SIG-M5 (cell line): ENCODE data around the gene LRATD1.
"Not testable (repeated sequence)": the region's sequence is repeated elsewhere in the genome, so short reads cannot be mapped to it uniquely, and the experiment has no call there.

Source experiments
- DNase-seq: peaks from one replicate; lab custom pipeline; 2025; lab: John Stamatoyannopoulos, UW

Gene LRATD1, protein sequence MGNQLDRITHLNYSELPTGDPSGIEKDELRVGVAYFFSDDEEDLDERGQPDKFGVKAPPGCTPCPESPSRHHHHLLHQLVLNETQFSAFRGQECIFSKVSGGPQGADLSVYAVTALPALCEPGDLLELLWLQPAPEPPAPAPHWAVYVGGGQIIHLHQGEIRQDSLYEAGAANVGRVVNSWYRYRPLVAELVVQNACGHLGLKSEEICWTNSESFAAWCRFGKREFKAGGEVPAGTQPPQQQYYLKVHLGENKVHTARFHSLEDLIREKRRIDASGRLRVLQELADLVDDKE

DNA sequence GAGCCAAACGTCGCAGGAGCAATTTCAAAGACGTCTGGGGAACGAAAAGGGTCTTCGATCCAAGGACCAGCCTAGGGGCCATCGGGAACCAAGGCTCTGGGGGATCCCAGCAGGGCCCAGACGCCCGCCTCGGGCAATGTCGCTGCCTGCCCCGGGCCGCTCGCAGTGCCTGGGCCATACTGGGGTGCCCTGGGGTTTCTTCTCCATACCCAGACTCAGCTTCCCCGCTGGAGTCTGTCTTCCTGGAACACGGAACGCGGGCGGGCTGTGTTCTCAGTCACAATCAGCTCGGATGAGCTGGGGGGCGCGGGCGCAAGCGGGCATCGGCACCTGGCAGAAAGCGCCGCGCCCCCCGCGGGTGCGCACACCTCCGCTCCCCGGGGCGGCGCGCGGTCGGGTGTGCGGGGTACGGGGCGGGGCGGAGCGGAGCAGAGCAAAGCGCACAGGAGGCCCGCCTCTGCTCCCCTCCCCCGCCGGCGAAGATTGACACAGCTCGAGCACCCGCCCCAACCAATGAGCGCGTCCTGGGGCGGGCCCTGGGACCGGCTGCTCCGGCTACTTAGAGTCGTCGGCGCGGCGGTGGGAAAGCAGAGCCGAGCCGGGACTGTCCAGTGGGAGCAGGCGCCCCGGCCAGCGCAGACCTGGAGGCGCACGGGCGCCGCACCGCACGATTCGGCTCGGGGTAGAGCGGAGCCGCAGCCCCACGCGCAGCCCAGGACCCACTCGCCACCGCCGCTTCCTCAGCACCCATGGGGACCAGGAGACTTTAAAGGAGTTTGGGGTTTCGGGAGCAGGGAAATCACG, at the start of gene LRATD1:
Gene LRATD1 (plus strand): TSS at position 585 of the 804 bp plus-strand sequence. CDS start 1,263 bp downstream, outside the sequence.
- no peak for DNase-seq

DNA sequence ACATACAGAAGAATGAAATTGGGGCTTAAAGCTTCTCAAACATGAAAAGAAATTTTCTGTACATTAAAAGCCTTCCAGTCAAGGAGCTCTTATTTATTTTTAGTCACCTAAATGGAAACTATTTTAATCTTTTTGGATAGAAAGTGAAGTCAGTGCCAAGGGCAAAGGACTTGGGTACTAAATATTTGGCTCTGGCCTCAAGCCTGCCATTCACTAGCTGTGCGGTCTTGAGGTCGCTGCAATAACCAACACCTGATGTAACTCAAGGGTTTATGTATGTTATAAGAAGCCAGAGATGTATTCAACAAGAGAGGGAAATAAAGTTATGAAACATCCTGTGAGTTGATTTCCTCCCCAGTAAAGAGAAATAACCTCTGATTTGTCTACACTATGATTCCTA, 49.5 kb upstream of the LRATD1 start:
- DNase-seq, result no peak

DNA sequence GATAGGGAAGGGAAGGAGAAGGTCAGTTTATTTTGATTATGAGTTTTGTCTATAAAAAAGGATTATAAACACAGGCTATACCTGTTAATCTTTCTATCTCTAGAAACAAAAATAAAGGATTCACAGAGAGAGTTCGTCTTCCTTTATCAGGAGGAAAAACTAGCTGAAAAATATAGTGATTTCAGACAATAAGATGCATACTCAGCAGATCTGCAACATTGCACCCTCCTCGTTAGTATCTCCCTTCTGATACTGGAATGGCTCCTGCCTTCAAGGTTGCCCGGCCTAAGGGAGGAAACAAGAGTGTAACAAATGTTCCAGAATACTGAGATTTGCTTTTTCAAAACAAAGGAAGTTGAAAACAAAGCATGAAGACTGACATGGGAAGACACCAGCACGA, 48.7 kb upstream of the LRATD1 start:
- no peak for DNase-seq

DNA sequence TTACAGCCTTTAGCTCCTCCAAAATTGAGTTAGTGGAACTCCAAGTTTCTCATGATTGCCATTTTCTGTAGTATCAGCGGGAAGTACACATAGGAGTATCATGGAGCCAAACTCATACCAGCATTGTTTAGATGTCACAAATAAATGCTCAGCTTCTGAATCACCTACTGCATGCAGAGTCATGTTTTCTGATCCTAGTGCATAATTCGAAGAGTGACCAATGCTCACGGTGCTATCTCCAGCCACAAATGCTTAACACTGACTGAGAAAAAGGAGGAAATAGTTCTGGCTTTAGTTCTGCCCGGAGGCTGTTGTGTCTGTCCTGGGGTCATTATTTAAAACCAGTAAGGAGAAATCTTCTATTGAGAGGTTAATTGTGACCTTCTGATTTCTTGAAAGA, 45.4 kb upstream of the LRATD1 start:
- no peak for DNase-seq

DNA sequence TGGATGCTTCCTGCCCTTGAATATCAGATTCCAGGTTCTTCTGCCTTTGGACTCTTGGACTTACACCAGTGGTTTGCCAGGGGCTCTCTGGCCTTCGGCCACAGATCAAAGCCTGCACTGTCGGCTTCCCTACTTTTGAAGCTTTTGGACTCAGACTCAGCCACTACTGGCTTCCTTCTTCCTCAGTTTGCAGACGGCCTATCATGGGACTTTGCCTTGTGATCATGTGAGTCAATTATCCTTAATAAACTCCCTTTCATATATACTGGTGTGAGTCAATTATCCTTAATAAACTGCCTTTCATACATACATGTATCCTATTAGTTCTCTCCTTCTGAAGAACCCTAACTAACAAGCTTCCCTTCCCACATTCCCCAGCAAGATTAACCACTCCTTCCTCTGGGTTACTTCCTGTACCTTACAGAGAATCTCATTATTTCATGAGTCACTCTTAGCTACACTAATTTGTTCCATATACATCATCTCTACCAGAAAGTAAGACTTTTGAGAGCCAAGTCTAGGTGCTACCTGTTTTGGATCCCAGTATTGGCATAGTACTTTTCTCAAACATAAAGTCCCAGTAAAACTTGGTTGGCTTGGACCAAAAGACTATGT, 31.3 kb upstream of the LRATD1 start:
- DNase-seq, result no peak

GRCh38 chr2:14602309-14602708, 30.2 kb upstream of the LRATD1 start:
- no peak for DNase-seq

- no peak for DNase-seq
Measured at GRCh38 chr2:14603676-14604075, 28.8 kb upstream of the LRATD1 start.

GRCh38 chr2:14608245-14608644, 24.3 kb upstream of the LRATD1 start:
- DNase-seq, result no peak

- no peak for DNase-seq
Measured at GRCh38 chr2:14614017-14614416, 18.5 kb upstream of the LRATD1 start.

GRCh38 chr2:14615121-14615520, 17.4 kb upstream of the LRATD1 start:
- DNase-seq, result no peak

GRCh38 chr2:14615760-14616159, 16.8 kb upstream of the LRATD1 start:
- no peak for DNase-seq

DNA sequence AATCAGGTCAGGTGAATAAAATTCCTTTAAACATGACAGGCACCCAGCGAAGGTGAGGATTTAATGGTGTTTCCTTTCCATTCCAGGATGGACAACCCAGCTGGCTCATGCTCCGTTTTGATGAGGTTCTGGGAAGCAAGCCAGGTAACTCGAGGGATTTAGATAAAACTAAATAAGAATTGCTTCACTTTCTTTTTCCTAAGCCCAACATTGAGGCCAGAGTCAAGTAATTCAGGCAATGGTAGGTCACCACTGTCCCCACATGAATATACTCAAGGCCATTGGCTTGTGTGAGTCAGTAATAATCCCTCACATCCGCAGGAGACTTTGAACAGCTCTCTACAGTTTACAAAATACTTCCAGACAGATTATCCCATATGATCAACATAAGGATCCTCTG, 16.2 kb upstream of the LRATD1 start:
- DNase-seq, result no peak

DNA sequence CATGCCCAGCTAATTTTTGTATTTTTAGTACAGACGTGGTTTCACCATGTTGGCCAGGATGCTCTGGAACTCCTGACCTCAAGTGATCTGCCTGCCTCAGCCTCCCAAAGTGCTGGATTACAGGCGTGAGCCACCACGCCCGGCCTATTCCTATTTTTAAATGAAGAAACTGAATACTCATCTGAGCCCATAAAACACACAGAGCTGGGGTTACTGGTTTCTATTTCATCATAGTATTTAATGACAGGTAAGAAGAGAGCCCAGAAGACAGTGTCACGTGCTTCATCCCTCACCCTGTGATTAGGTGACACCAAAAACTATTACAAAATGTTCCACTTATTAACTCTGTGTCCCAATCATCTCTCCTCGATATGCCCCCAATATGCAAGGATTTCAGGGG, 15.6 kb upstream of the LRATD1 start:
- DNase-seq, result no peak

GRCh38 chr2:14619441-14619840, 13.1 kb upstream of the LRATD1 start:
- DNase-seq, result no peak

DNA sequence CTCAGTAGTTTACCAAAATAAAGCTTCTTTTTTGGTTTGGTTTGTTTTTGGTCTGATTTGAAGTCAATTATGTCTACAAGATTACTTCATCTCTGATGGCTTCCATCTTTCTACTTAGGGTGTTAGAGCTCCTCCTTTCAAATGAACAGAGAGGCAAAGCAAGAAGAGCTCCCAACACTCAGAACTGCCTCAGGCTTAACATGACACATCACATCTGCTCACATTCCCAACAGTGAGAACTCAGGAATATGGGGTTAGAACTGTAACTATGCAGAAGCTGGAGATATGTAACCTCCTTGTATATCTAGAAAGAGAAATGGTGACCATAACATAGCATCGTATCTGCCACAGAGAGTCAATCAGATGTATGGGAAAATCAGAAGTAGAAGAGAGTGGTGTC, 11.4 kb upstream of the LRATD1 start:
- no peak for DNase-seq

GRCh38 chr2:14621906-14622549, 10.5 kb upstream of the LRATD1 start:
- no peak for DNase-seq

- DNase-seq, result not testable (repeated sequence)
Measured at GRCh38 chr2:14622550-14622939, 10.0 kb upstream of the LRATD1 start.

DNA sequence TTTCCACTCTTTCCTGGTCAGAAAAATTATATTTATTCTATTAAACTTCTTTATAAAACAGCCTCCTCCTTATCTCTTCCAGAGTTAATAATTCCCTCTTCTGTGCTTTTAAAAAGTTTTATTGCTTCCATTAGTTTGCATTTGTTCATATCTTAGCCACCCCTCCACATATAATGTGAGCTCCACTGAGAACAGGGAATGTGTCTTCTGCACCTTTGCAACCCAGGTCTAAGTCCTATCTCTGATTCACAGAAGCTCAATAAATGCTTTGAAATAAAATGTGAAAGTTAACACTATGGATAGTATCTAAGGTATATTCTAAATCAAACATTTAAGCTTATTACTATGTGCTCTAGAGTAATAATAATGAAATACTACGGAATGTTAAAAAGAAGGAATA, 9.3 kb upstream of the LRATD1 start:
- DNase-seq, result no peak

- DNase-seq, result no peak
Measured at GRCh38 chr2:14626873-14627272, 5.6 kb upstream of the LRATD1 start.

DNA sequence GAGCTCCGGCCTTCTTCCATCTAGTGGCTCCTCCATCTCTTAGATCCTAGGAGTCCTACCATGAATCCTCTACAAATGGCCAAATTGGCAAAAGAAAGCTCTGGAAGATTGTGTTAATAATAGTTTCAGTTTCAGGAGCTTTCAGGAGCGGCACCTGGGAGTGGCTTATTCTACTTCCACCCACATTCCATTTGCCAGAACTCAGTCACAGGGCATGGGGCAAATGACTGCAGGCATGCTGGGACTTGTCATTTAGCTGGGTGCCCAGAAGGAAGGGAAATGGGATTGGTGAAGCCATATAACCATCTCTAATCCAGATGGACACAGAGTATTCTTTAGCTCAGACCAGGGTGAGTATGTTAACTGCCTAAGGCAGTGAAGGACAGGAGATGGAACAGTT, 3.6 kb upstream of the LRATD1 start:
- no peak for DNase-seq

GRCh38 chr2:14631406-14632040, 994 bp upstream of the LRATD1 start:
- DNase-seq, result no peak

DNA sequence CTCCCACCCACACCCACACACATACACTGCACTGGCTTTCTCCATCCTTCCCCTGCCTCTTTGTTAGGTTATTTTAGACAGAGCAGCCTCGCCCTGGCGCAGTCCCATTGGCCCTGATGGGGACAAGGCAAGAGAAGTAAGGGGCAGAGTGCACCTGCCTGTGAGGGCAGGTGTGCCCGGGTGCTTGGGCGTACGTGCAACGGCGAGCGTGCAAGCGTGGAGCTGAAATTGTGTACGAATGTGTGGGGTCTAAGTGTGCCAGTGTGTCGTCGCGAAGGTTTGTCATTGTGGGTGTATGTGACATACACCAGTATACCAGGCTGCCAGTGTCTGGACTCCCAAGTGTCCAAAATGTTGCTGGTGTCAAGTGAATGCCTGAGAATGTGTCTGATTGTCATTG, 544 bp downstream of the LRATD1 start:
- no peak for DNase-seq
